ENCODE measurements around the gene GJE1. TPM values are rescaled to one million over a fixed set of nuclear protein-coding genes. Genes with fewer than 3 reads are reported as not detected.
"Not testable (repeated sequence)": the region's sequence is repeated elsewhere in the genome, so short reads cannot be mapped to it uniquely, and the experiment has no call there.

GJE1 gene
- not detected for total RNA-seq

GRCh38 chr6:142132625-142133024, at the start of gene GJE1:
Gene GJE1, plus strand, starts transcription at chr6:142132925. Its CDS starts 234 bp downstream, at chr6:142133159.
- H3K27me3 ChIP-seq = no peaks in the 10 kb centered on the region
- H3K4me3 ChIP-seq = no peak within 1 kb of the TSS
- intact Hi-C loops (cut with DNase I; ENCODE audit: low total_unique reads) = no loop called here
- H3K9me3 ChIP-seq = no peaks in the 10 kb centered on the region
- H3K27ac ChIP-seq = no peak within 1 kb of the TSS
- H3K4me1 ChIP-seq = no peaks in the 10 kb centered on the region
- no peaks in the 10 kb centered on the region for H3K36me3 ChIP-seq
- no peak for TF ChIP-seq POLR2A (IDR thresholded peaks at IDR 0.05)
- no peak for TF ChIP-seq CTCF (IDR thresholded peaks at IDR 0.05)
- DNase-seq = no peak

- Histone ChIP-seq H3K4me3 (no peak overlapping the region), H3K9me3 (no peaks in the 10 kb centered on the region), H3K27ac (no peak overlapping the region), H3K4me1 (no peaks in the 10 kb centered on the region), H3K36me3 (no peaks in the 10 kb centered on the region), H3K27me3 (no peaks in the 10 kb centered on the region)
- intact Hi-C loops (cut with DNase I; ENCODE audit: low total_unique reads) = no loop called here
- no peak for DNase-seq
- no peak for TF ChIP-seq CTCF (IDR thresholded peaks at IDR 0.05)
- no peak for TF ChIP-seq POLR2A (IDR thresholded peaks at IDR 0.05)
These were observed 44.5 kb upstream of the GJE1 start for GRCh38 chr6:142087950-142088857.

GRCh38 chr6:142088858-142089216, 43.9 kb upstream of the GJE1 start:
- Histone ChIP-seq H3K9me3 (no peaks in the 10 kb centered on the region), H3K36me3 (no peaks in the 10 kb centered on the region), H3K27ac (no peak overlapping the region), H3K27me3 (no peaks in the 10 kb centered on the region), H3K4me1 (no peaks in the 10 kb centered on the region), H3K4me3 (no peak overlapping the region)
- intact Hi-C loops (cut with DNase I; ENCODE audit: low total_unique reads) = no loop called here
- DNase-seq = no peak
- no peak for TF ChIP-seq POLR2A (IDR thresholded peaks at IDR 0.05)
- TF ChIP-seq CTCF (IDR thresholded peaks at IDR 0.05) = no peak

GRCh38 chr6:142104820-142105219, 27.9 kb upstream of the GJE1 start:
- H3K4me1 ChIP-seq; intact Hi-C loops (cut with DNase I; ENCODE audit: low total_unique reads); H3K27ac ChIP-seq; H3K9me3 ChIP-seq; H3K4me3 ChIP-seq; H3K36me3 ChIP-seq; DNase-seq; H3K27me3 ChIP-seq: not testable (repeated sequence)

GRCh38 chr6:142110820-142111219, 21.9 kb upstream of the GJE1 start:
- DNase-seq; H3K4me1 ChIP-seq; H3K27ac ChIP-seq; H3K27me3 ChIP-seq; intact Hi-C loops (cut with DNase I; ENCODE audit: low total_unique reads); H3K36me3 ChIP-seq; H3K4me3 ChIP-seq; H3K9me3 ChIP-seq: not testable (repeated sequence)

- no peak overlapping the region for H3K4me3 ChIP-seq
- DNase-seq = peak; percentile 30 to 50
- intact Hi-C loops (cut with DNase I; ENCODE audit: low total_unique reads) = no loop called here
- no peaks in the 10 kb centered on the region for H3K27me3 ChIP-seq
- no peaks in the 10 kb centered on the region for H3K9me3 ChIP-seq
- no peaks in the 10 kb centered on the region for H3K4me1 ChIP-seq
- H3K36me3 ChIP-seq = no peaks in the 10 kb centered on the region
- H3K27ac ChIP-seq = no peak overlapping the region
- TF ChIP-seq POLR2A (IDR thresholded peaks at IDR 0.05) (no peak), CTCF (IDR thresholded peaks at IDR 0.05) (peak; percentile 43 to 65 (median 45))
These were observed 20.2 kb upstream of the GJE1 start for GRCh38 chr6:142112451-142113061.
